HFF-Myc (cell line): ENCODE data around the gene DMRT2.

Source experiments
- DNase-seq: peaks from one replicate; pipeline ENCODE4 v3.0.0-alpha.2; 2011; ENCODE audit warnings: low read depth; ENCODE audit errors: extremely low read depth
- H3K4me3 ChIP-seq: replicated peaks from 2 replicates; pipeline ENCODE4 v1.5.1; 2011; ENCODE audit warnings: low read depth, mild to moderate bottlenecking, control low read depth, low read length
- CTCF ChIP-seq: IDR thresholded peaks from 2 replicates; pipeline ENCODE4 v1.5.1; 2012; ENCODE audit warnings: mild to moderate bottlenecking, low read depth, low read length, control low read depth; ENCODE audit errors: missing control alignments

DMRT2 gene

GRCh38 chr9:1044643-1045042, 5.5 kb upstream of the DMRT2 start:
- DNase-seq = no peak

GRCh38 chr9:1046639-1047572, 3.3 kb upstream of the DMRT2 start:
- no peak for TF ChIP-seq CTCF
- no peak overlapping the region for H3K4me3 ChIP-seq
- no peak for DNase-seq

More at GRCh38 chr9:1044643-1045042, 5.5 kb upstream of the DMRT2 start:
- no peak overlapping the region for H3K4me3 ChIP-seq
- TF ChIP-seq CTCF = no peak

- H3K4me3 ChIP-seq = no peak overlapping the region
- no peak for DNase-seq
Measured at GRCh38 chr9:1047591-1048230, 2.4 kb upstream of the DMRT2 start.

GRCh38 chr9:1048231-1048619, 1.9 kb upstream of the DMRT2 start:
- DNase-seq = no peak
- no peak for TF ChIP-seq CTCF
- H3K4me3 ChIP-seq = no peak overlapping the region

More at GRCh38 chr9:1047591-1048230, 2.4 kb upstream of the DMRT2 start:
- no peak for TF ChIP-seq CTCF

- H3K4me3 ChIP-seq = no peak overlapping the region
- no peak for TF ChIP-seq CTCF
- DNase-seq = no peak
Measured at GRCh38 chr9:1048811-1049210, 1.3 kb upstream of the DMRT2 start.

GRCh38 chr9:1049641-1050040, 516 bp upstream of the DMRT2 start:
- no peak for TF ChIP-seq CTCF
- no peak for DNase-seq
- H3K4me3 ChIP-seq = no peak overlapping the region
